Left lung (tissue), 10 donors: ENCODE measurements around the gene TRANK1. TPM values are rescaled to one million over a fixed set of nuclear protein-coding genes. Genes with fewer than 3 reads are reported as not detected.

ENCODE experiments used
- ATAC-seq: fragments of 200-7000 bp; cut with Tn5 transposase; one replicate; pipeline ENCODE4 v1.9.1; 2020; ENCODE audit warnings: moderate library complexity
- DNase-seq, 4 donors: peaks; one replicate each; pipeline ENCODE4 v3.0.0-alpha.2; 2013 to 2020
- H3K27ac ChIP-seq, 2 donors: fragments of 200-600 bp; sonication (generic) in 1 of 2; one replicate each; pipeline versions ENCODE4 v1.5.0 to v1.8.0; 2020 to 2021
- H3K27me3 ChIP-seq, 2 donors: fragments of 200-600 bp; sonication (generic) in 1 of 2; one replicate each; pipeline versions ENCODE4 v1.5.0 to v1.8.0; 2020 to 2021
- H3K36me3 ChIP-seq, 2 donors: fragments of 200-600 bp; sonication (generic) in 1 of 2; one replicate each; pipeline versions ENCODE4 v1.5.0 to v1.8.0; 2020 to 2021
- H3K4me1 ChIP-seq, 2 donors: fragments of 200-600 bp; one replicate each; pipeline ENCODE4 v1.8.0; 2021
- H3K4me3 ChIP-seq, 2 donors: fragments of 200-600 bp; sonication (generic) in 1 of 2; one replicate each; pipeline versions ENCODE4 v1.5.0 to v1.8.0; 2020 to 2021; ENCODE audit warnings: mild to moderate bottlenecking in 1 of 2
- H3K9me3 ChIP-seq, 2 donors: fragments of 200-600 bp; sonication (generic) in 1 of 2; one replicate each; pipeline versions ENCODE4 v1.5.0 to v1.8.0; 2020 to 2021
- intact Hi-C, 2 donors: fragments of 100-400 bp; cut with DNase I; formaldehyde crosslinking; loops; one replicate each; pipeline versions ENCODE4 v1.11.2 to v1.14.2; 2022
- polyA plus RNA-seq, 6 donors: library from polyadenylated mRNA; unstranded; fragments of 120-200 nt; gene quantifications; one replicate each; pipeline ENCODE4 v1.2.1, GENCODE V29; 2013; ENCODE audit not compliant: insufficient read length in 6 of 6
- total RNA-seq, 2 donors: library from RNA; stranded (reverse); fragmentation: NEBNext Ultra II Directional; extraction: Animal tissue kit (Norgen Biotek cat#: 25700); gene quantifications; one replicate each; pipeline ENCODE4 v1.2.1, GENCODE V29; 2021
- TF ChIP-seq, protein P1 (sequence below), 2 donors: fragments of 200-600 bp; sonication (generic) in 1 of 2; IDR thresholded peaks; one replicate each; pipeline versions ENCODE4 v1.5.0 to v1.8.0; 2021; ENCODE audit warnings: antibody characterized with exemption in 2 of 2
- donor health status: DM: no; HTN: yes; CAD: no.
- donor health status: DM: no; HTN: no; CAD: no.

Gene TRANK1
- total and polyA plus RNA-seq, 8 donors: 23.5 to 26.6 (median 26.1) TPM

DNA sequence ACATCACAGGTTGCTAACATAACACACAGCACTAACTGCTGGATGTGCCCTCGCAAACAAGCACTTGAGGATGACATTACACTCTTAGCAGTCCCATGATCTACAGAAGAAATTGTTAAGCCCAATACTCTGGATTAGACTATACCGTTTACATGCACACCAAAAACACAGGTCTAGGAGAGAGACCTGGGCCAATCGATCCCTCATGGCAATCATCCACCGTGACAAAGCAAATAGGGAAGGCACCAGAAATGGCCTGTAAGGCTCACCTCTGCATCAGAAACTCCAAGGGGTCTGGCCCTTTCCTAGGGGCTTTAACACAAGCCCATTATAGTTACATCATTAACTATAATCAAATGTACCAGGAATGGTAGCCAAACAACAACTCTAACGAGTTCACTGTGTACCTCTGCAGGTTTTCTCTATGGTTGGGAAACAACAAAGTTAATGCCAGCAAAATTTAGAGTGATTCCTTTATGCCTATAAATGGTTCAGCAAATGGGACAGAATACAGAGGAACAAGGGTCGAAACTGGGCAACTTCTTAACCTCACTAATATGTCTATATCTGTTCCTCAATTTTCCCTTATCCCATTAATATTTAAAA lies 18.5 kb downstream of the TRANK1 start:
- H3K4me1 ChIP-seq: peaks cover 0 to 18% of the 10 kb centered on the region in 2 donors
- ATAC-seq (no peak), DNase-seq (no peak)
- peaks cover 0 to 4% of the 10 kb centered on the region in 2 donors for H3K9me3 ChIP-seq
- intact Hi-C loops: no loop called here
- no peak overlapping the region for H3K27ac ChIP-seq
- TF ChIP-seq, protein P1, sequence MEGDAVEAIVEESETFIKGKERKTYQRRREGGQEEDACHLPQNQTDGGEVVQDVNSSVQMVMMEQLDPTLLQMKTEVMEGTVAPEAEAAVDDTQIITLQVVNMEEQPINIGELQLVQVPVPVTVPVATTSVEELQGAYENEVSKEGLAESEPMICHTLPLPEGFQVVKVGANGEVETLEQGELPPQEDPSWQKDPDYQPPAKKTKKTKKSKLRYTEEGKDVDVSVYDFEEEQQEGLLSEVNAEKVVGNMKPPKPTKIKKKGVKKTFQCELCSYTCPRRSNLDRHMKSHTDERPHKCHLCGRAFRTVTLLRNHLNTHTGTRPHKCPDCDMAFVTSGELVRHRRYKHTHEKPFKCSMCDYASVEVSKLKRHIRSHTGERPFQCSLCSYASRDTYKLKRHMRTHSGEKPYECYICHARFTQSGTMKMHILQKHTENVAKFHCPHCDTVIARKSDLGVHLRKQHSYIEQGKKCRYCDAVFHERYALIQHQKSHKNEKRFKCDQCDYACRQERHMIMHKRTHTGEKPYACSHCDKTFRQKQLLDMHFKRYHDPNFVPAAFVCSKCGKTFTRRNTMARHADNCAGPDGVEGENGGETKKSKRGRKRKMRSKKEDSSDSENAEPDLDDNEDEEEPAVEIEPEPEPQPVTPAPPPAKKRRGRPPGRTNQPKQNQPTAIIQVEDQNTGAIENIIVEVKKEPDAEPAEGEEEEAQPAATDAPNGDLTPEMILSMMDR (IDR thresholded peaks at IDR 0.05): no peak
- no peak overlapping the region for H3K4me3 ChIP-seq
- no peaks in the 10 kb centered on the region for H3K36me3 ChIP-seq
- no peaks in the 10 kb centered on the region for H3K27me3 ChIP-seq

DNA sequence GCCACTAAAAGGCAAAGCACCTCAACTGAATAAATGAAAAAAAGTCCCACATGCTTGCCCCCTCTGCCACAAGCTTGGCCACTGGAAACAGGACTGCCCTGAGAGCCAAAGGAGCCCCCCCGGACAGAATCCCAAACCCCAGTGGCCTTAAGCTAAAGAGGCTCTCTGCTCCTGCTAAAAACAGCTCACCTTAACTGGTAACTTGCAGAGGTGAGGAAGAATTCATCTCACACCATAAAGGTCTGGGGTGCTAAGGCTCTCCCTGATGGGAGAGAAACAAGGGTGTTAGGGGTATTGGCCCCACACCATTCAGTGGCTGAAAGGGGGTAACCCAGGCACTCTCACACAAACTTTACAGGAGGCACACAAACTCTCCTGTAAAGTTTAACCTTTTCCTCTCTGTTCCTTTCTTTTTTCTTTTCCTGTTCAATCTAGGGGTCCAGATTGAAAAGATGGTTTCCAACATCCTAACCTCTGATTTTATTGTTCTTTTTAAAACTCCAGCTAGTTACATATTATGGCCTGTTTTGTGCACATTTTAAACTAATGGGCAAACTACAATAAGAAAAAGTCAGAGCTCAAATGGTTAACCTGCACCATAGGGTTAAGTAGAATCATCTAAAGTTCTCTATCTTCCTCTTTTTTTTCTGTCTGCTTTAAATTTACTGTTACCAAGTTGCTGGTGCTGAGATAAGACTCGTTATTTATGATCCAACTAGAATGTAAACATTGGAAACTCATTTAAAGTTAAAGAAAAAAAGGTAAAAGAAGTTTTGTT lies 19.9 kb downstream of the TRANK1 start:
- TF ChIP-seq, protein P1 (IDR thresholded peaks at IDR 0.05): no peak
- Histone ChIP-seq H3K4me1 (peaks cover 0 to 18% of the 10 kb centered on the region in 2 donors), H3K4me3 (no peak overlapping the region), H3K27ac (no peak overlapping the region), H3K9me3 (peaks cover 0 to 14% of the 10 kb centered on the region in 2 donors), H3K36me3 (no peaks in the 10 kb centered on the region), H3K27me3 (no peaks in the 10 kb centered on the region)
- DNase-seq (no peak), ATAC-seq (no peak)
- intact Hi-C loops: no loop called here

DNA sequence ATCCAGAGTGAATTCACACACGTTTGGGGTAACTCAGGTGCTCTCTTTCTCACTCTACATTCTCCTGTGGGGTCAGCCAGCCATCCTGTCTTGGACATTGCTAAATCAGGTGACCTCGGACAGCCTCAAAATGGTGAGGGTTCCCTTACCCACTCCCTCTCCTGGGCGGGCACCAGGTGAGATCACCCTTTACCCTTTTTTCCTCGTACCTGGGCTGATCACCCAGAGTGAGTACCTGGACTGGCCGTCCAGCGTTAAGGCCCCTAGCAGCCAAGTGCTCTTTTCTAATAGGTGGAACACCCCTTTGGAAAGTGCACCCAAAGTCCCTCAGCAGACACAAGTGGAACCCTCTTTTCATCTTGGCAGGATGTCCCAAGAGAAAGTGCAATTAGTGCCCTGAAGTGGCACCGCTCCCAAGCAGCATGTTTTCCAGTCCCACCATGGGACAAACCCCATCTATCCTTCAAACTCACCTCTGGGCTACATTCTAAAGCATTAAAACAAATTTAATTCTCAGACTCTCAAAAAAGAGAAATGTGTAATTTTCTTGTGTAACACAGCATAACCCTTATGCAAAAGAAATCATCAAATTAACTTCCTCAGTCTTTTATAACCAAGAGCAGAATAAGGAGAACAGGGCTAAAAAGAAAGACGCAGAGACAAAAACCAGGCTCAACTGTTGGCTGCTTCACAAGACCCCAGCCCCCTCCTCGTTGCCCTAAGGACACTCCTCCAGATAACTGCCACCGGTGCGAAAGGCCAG lies 20.7 kb downstream of the TRANK1 start:
- H3K27me3 ChIP-seq: no peaks in the 10 kb centered on the region
- ATAC-seq: no peak
- H3K27ac ChIP-seq: no peak overlapping the region
- peaks cover 0 to 18% of the 10 kb centered on the region in 2 donors for H3K4me1 ChIP-seq
- TF ChIP-seq, protein P1 (IDR thresholded peaks at IDR 0.05): no peak
- peaks cover 0 to 14% of the 10 kb centered on the region in 2 donors for H3K9me3 ChIP-seq
- H3K36me3 ChIP-seq: no peaks in the 10 kb centered on the region
- no peak overlapping the region for H3K4me3 ChIP-seq
- intact Hi-C loops: no loop called here
- no peak for DNase-seq

DNA sequence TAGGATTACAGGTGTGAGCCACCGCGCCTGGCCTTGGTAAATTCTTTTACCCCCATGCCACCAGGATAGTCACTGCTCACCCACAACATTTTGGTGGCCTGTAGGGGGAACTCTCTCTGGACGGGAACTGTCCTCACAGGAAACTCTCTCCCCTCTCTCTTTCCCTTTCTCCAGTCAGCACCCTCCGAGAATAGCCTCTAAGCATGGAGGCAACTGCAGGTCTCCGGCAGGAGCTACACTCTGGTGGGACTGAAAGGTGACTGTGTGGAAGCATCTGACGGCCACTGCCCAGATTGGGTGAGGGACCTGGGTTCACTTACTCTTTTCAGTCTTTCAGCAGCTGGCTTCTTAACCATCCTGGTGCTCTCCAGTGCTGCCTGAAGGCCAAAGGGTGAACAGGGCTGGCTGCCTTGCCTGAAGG lies 21.3 kb downstream of the TRANK1 start:
- ATAC-seq: no peak
- Histone ChIP-seq H3K27ac (no peak overlapping the region), H3K4me3 (no peak overlapping the region), H3K36me3 (no peaks in the 10 kb centered on the region), H3K27me3 (no peaks in the 10 kb centered on the region), H3K9me3 (peaks cover 0 to 14% of the 10 kb centered on the region in 2 donors), H3K4me1 (peaks cover 0 to 25% of the 10 kb centered on the region in 2 donors)
- DNase-seq: no peak
- intact Hi-C loops: no loop called here
- TF ChIP-seq, protein P1 (IDR thresholded peaks at IDR 0.05): no peak
